Daoy (cell line): ENCODE results near the gene EMC7. TPM values are rescaled to one million over a fixed set of nuclear protein-coding genes. Genes with fewer than 3 reads are reported as not detected.
"Not testable (repeated sequence)": the region's sequence is repeated elsewhere in the genome, so short reads cannot be mapped to it uniquely, and the experiment has no call there.

ENCODE experiments used
- DNase-seq: peaks from one replicate; pipeline ENCODE4 v3.0.0-alpha.2; 2015; ENCODE audit warnings: low read depth
- total RNA-seq: library from RNA; depleted of rRNA; stranded (reverse); fragments of >200 nt; shearing (Covaris generic); gene quantifications from 2 replicates; pipeline ENCODE4 v1.2.3, GENCODE V29; 2014

The EMC7 gene
- total RNA-seq, 1 experiment from 2014 or later: 27.9 TPM

- DNase-seq: no peak
Observed at GRCh38 chr15:34085746-34086145, 15.9 kb downstream of the EMC7 start.

- DNase-seq: peak; percentile 14
Observed at GRCh38 chr15:34084086-34084485, 17.6 kb downstream of the EMC7 start.

GRCh38 chr15:34079904-34080303 is 21.8 kb downstream of the EMC7 start:
- no peak for DNase-seq

GRCh38 chr15:34078900-34079299 is 22.8 kb downstream of the EMC7 start:
- no peak for DNase-seq

GRCh38 chr15:34076785-34077184 is 24.9 kb downstream of the EMC7 start:
- no peak for DNase-seq

GRCh38 chr15:34070003-34070402 is 31.7 kb downstream of the EMC7 start:
- DNase-seq: no peak

GRCh38 chr15:34065941-34066340 is 35.7 kb downstream of the EMC7 start:
- no peak for DNase-seq

- DNase-seq: no peak
Observed at GRCh38 chr15:34065261-34065660, 36.4 kb downstream of the EMC7 start.

GRCh38 chr15:34064438-34064837 is 37.2 kb downstream of the EMC7 start:
- no peak for DNase-seq

- DNase-seq: no peak
Observed at GRCh38 chr15:34059946-34060345, 41.7 kb downstream of the EMC7 start.

GRCh38 chr15:34059476-34059875 is 42.2 kb downstream of the EMC7 start:
- no peak for DNase-seq

- DNase-seq: peak; percentile 56
Observed at GRCh38 chr15:34056911-34057310, 44.8 kb downstream of the EMC7 start.

GRCh38 chr15:34055868-34056595 is 45.6 kb downstream of the EMC7 start:
- DNase-seq: peak; percentile 61

- DNase-seq: no peak
Observed at GRCh38 chr15:34054081-34054707, 47.5 kb downstream of the EMC7 start.

GRCh38 chr15:34050385-34050784 is 51.3 kb downstream of the EMC7 start:
- DNase-seq: not testable (repeated sequence)

- peak; percentile 81 for DNase-seq
Observed at GRCh38 chr15:34049112-34049511, 52.5 kb downstream of the EMC7 start.

- DNase-seq: peak; percentile 86
Observed at GRCh38 chr15:34047893-34048775, 53.5 kb downstream of the EMC7 start.

- no peak for DNase-seq
Observed at GRCh38 chr15:34046471-34047145, 55.1 kb downstream of the EMC7 start.

GRCh38 chr15:34043813-34044212 is 57.8 kb downstream of the EMC7 start:
- peak; percentile 21 for DNase-seq

- peak; percentile 19 for DNase-seq
Observed at GRCh38 chr15:34043391-34043790, 58.3 kb downstream of the EMC7 start.

- DNase-seq: no peak
Observed at GRCh38 chr15:34039790-34040113, 61.9 kb downstream of the EMC7 start.
